Activated CD4-positive, CD25-positive, alpha-beta regulatory T cell treated with anti-CD3 and anti-CD28 coated beads, Interleukin-2, amount 50 U/mL, for 72 hours (primary cell): ENCODE results near the gene TMEM120B.
A peak's percentile ranks its signal among the peaks of the same experiment; 100 is the strongest.
"Not testable (repeated sequence)": the region's sequence is repeated elsewhere in the genome, so short reads cannot be mapped to it uniquely, and the experiment has no call there.

Source experiments
- DNase-seq: peaks from one replicate; pipeline ENCODE4 v3.0.0; 2021

Gene TMEM120B

GRCh38 chr12:121712461-121713256 is at the start of gene TMEM120B:
Gene TMEM120B (plus strand): TSS chr12:121712752. CDS start chr12:121712896, 144 bp downstream.
- peak; percentile 87 for DNase-seq

DNA sequence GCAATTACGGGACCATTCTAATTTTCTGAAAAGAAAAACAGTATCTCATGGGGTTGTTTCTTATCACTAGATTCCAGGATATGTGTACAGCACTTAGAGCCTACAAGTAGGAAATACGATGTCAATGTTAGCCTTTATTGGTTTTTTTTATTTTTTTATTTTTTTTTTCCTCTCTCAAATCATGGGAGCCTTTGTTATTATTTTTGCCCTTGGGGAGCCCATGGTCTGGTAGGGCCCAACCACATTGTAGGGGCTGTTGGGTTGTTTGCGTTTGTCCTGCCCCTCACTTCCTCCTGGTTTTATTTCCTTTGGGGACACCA is 49.0 kb upstream of the TMEM120B start:
- DNase-seq = no peak

GRCh38 chr12:121666829-121667228 is 45.7 kb upstream of the TMEM120B start:
- not testable (repeated sequence) for DNase-seq

- no peak for DNase-seq
These were observed 43.6 kb upstream of the TMEM120B start for GRCh38 chr12:121668750-121669520.

GRCh38 chr12:121669521-121669900 is 43.0 kb upstream of the TMEM120B start, which contains the start of gene MORN3:
Gene MORN3 (minus strand): TSS chr12:121669654. CDS start chr12:121669483, 171 bp downstream.
- DNase-seq = no peak

DNA sequence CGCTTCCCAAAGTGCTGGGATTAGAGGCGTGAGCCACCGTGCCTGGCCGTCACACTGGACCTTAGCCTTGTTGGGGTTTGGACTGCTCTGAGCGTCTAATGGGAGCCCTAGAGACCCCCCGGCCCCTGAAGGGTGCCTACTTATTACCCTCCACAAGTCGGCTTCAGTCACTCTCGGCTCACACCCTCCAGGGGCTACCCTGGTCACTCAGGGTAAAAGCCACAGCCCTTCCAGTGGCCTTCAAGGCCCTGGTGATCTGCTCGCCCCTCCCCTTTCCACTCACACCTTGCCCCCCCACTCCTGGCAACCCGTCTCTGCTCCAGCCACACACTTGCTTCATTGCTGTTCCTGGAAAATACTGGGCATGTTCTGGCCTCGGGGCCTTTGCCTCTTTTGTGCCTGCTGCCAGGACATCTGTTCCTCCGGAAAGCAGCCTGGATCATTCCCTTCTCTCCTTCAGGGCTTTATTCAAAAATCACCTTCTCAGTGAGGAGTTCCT is 39.5 kb upstream of the TMEM120B start:
- DNase-seq = no peak

DNA sequence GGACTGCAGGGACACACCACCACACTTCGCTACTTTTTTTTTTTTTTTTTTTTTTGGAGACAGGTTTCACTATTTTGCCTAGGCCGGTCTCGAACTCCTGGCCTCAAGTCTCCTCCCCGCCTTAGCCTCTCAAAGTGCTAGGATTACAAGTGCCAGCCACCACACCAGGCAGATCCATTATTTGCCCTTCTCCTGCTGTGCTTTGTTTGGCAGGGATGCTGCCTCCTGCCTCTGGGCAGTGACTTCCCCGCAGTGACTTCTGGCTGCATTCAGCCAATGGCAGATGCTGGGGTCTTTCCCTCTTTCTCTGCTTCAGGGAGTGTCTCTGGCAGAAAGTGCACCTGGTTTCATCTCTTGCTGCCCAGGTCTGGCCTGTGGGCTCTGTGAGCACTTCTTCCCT is 36.4 kb upstream of the TMEM120B start:
- DNase-seq = no peak

DNA sequence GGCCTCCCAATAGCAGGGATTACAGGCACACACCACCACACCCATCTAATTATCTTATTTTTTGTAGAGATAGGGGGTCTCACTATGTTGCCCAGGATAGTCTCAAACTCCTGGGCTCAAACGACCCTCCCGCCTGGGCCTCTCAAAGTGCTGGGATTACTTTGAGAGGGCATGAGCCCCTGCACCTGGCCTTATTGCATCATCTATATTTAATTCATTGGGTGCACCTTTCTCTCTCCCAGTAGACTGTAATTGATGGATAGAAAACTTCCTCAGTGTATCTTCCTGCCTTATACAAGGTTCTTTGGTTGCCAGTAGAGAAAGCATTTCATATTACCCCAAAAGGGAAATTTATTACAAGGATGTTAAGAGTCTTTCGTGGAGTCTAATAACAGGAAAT is 34.2 kb upstream of the TMEM120B start:
- DNase-seq = no peak

DNA sequence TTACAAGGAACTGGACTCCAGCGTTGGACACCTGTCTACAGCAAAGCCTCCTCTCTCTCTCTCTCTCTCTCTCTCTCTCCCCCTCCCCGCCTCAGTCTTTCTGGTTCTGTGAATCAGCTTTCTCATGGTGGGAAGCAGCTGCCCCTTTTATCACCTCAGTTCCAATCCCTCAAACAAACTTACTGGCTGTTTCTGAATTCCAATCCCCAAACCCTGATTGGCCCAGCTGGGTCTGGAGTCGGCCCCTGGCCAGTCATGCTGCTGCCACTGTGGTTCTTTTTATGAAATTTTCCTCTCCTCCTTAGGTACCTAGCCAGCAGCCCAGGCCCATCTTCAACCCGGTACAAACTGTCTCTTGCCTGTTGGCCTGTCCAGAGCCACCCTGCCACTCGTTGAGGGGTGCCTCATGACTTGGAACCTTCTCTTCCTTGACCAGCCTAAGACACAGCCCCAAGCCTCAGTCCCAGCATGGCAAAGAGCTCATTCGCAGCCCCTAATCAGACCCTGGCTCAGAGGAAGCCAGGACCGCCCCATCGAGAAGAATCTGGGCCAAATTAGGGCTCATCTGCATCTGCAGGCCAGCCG is 33.7 kb upstream of the TMEM120B start:
- no peak for DNase-seq

- DNase-seq = not testable (repeated sequence)
These were observed 32.8 kb upstream of the TMEM120B start for GRCh38 chr12:121679661-121680197.

DNA sequence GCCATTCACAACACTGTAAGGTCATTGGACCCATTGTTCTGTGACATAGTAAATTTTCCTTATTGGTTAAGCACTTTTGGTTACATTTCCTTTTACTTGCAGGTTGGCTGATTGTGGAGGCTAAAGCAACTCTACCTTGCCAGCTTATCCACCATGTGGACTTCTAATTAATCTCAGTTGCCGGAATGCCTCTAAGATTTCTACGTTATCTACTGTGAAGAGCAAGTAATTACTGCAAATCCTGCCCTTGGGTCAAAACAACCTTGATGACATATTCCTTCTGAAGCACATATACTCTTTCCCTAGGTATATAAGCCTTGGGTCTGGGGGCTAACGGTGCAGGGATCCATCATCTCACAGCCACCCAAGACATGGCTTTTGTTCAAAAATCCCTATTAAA is 23.6 kb upstream of the TMEM120B start:
- no peak for DNase-seq

DNA sequence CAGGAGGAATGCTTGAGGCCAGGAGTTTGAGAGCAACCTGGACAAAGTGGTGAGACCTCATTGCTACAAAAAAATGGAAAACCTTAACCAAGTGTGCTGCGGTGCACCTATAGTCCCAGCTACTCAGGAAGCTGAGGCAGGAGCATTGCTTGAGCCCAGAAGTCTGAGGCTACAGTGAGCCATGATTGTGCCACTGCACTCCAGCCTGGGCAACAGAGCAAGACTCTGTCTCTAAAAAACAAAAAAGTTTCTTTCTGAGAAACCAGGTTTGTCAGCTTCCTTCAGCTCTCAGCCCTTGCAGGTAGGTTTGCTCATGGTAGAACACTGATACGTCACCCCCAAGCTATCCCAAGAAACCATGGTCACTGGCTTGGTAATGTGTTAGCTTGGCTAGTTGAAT is 23.1 kb upstream of the TMEM120B start:
- DNase-seq = no peak

DNA sequence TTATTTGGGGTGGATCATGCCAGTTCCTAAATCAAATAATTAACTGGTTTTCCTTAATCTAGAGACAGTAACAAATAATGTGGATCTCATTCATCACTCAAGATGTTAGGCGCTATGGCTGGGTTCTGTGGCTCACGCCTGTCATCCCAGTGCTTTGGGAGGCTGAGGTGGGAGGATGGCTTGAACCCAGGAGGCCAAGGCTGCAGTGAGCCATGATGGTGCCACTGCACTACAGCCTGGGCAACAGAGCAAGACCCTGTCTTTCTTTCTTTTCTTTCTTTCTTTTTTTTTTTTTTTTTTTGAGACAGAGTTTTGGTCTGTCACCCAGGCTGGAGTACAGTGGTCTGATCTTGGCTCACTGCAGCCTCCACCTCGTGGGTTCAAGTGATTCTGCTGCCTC is 19.8 kb upstream of the TMEM120B start:
- DNase-seq = not testable (repeated sequence)

DNA sequence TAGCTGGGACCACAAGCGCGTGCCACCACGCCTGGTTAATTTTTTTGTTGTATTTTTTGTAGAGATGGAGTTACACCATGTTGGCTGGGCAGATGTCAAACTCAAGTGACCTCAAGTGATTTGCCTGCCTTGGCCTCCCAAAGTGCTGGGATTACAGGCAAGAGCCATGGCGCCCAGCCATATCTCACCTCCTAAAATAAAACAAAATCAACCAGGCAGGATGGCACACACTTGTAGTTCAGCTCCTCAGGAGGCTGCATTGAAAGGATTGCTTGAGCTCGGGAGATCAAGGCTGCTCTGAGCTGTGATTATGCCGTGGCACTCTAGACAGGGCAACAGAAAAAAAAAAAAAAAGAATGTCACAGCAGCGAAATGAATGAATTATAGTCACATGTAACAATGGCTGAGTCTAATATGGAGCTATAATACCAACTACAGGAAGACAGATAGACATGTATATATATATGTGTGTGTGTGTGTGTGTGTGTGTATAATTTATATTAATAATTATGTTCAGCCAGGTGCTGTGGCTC is 19.3 kb upstream of the TMEM120B start:
- no peak for DNase-seq

DNA sequence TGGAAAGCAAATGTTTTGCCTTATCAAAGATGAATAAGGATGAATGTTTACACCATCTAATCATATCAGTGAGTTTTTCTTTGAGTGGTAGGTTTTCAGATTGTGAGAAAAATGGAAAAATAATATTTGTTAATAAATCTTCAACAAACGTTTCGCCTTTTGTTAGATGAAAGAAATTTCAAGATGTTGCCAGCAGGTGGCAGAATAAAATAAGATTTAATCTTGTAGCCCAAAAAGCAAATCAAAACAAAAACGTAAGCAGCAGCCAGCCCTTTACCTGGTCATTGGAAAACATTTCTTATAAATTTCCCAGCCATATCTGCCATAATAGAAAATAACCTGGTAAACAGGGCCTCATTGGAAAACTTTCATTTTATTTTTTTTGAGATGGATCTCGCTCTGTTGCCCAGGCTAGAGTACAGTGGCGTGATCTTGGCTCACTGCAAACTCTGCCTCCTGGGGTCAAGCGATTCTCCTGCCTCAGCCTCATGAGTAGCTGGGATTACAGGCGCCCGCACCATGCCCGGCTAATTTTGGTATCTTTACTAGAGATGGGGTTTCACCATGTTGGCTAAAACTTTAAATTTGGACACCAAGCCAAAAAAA is 15.4 kb upstream of the TMEM120B start:
- DNase-seq = no peak

GRCh38 chr12:121697861-121698260 is 14.7 kb upstream of the TMEM120B start:
- not testable (repeated sequence) for DNase-seq

GRCh38 chr12:121701667-121702277 is 10.8 kb upstream of the TMEM120B start:
- DNase-seq = no peak

GRCh38 chr12:121702944-121703343 is 9.6 kb upstream of the TMEM120B start:
- DNase-seq = no peak

DNA sequence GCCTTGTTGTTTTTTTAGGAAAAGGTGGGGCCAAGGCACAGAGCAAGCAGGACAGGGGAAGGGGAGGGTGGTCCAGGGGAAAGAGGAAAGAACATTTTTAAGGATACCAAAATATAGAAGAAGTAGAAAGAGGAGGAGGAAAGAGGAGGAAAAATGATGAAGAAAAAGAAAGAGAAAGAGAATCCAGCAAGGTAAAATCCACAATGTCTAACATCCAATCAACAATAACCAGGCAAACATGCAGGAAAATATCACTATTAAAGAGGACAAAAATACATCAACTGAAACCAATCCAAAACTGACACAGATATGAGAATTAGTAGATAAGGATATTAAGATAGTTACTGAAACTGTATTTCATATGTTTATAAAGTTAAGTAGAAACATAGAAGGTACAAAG is 7.0 kb upstream of the TMEM120B start:
- no peak for DNase-seq

DNA sequence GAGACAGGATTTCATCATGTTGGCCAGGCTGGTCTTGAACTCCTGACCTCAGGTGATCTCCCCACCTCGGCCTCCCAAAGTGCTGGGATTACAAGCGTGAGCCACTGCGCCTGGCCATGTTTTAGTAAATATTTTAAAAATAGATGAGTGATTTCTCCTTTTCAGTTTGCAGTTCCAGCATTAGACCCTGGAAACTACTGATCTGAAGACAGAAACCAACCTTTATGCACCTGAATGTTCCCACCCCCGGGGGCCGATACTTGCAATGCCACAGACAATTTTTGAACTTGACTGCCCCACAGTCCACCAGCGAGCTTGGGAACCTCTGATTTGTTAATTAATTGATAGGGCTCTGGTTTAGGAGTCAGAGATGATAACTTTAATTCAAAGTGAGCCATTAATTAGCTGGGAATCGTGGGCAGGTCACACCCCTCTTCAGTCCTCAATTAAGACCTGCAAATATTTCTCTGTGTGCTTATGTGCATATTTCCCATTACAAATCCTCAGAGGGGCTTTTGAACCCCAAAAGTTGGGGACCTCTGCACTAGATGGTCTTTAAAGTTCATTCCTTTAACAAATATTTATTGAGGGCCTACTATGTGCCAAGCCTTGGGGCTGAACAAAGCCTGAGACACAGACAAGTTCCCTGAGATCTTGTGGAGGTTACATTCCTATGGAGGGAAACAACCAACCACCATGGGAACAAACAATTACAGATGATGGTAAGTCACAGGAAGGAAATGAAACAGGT is 4.1 kb upstream of the TMEM120B start:
- no peak for DNase-seq

- not testable (repeated sequence) for DNase-seq
These were observed 3.5 kb upstream of the TMEM120B start for GRCh38 chr12:121709064-121709424.
